GM19099 (cell line): Measurements from ENCODE around the gene NRARP.

Experiments used
- POLR2A ChIP-seq: IDR thresholded peaks from 3 replicates; pipeline ENCODE4 v1.6.1; 2011; ENCODE audit warnings: low read depth; ENCODE audit not compliant: insufficient read length; ENCODE audit errors: extremely low read depth

NRARP gene

DNA sequence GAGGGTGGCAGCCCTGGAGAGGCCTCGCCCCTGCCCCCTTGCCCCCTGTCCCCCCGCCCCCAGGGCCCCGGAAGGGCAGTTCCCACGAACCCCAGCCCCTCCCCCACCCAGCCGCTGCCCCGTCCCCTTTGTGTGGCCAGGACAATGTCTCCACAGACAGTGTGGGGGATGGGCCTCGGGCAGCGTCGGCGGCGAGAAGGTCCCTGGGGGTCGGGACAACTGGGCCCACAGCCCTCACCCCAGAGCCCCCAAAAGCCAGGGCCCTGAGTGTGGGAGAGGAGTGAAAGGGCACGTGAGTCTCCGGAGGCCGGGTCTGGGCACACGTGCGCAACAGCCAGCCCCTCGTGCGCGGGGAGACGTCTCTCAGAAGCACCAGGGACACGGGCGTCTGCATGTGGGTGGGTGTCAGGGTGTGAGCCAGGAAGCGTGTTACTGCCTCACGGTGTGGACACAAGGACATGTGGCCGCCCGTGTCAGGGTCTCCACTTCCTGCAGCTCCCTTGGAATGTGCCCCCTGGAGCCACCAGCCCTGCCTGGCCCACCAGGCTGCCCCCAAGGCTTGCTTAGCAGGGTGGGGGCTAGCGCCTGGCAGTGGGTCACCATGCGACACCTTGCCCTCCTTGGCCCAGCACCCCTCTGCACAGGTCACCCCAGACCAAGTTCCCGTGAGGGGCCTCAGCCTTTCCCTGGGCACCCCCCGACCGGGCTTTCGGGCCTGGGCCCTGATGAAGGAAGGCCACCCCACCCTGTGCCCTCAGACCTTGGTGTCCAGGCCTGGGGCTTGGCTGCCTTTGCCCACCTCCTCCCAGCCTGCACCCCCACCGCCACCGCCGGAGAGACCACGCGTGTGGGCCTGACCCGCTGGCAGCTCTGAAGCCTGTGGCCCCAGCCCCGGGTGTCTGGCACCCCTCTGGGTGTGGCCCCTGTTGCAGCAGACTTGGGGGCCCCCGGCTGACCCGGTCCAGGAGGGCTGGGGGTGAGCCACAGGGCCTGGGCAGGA, 12.8 kb upstream of the NRARP start:
- TF ChIP-seq POLR2A = no peak

DNA sequence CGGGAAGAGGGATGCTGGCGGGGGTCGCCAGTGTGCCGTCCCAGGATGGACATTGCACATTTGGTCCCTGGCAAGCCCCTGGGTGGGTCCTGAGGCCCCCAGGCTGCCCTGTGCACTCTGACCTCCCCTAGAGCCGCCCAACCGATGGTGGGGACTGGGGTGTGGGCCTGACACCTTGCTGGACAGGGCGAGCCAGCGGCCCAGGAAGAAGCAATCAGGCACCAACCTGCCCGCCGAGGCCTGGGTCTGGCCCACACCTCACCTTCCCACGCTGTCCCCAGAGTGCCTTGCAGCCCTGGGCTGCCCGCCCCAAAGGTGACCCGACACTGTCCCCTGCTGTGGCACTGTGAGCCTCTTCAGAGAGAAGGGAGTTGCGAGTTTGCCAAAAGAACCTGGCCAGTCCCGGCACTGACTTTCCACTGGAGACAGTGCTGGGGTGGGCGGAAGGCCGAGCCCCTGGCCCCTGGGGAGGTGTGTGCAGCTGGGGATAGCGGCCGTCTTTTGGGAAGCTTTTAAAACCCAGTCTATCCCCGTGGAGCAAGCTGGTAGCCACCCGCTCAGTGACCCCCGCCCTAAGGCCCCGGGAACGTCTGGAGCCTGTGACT, 12.0 kb upstream of the NRARP start:
- no peak for TF ChIP-seq POLR2A

DNA sequence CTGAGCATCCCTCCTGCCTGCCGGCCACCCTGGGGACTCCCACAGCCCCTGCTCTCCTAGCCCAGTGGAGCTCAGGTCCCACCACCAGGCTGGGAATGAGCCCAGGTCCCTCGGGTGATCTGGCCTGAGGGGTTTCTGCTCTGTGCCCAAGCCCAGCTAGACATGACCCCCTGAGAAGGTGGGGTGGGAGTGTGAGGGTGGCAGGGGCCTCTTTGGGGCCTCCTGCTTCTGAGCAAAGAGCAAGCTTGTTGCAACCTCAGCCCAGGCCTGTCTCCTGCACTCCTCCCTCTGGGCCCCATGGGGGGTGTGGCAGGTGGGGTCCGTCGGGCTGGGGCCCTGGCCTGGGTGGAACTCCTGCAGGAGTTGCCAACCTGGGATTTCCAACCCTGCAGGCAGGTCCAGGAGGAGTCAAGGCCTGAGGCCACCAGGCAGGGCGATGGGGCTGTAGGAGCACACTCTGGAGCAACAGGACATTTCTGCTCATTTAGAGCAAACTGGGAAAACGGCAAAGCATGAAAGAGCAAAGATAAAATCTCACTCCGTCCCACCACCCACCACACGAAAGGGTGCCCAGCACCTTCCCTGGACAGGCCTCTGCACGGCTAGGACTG, 11.4 kb upstream of the NRARP start:
- no peak for TF ChIP-seq POLR2A

DNA sequence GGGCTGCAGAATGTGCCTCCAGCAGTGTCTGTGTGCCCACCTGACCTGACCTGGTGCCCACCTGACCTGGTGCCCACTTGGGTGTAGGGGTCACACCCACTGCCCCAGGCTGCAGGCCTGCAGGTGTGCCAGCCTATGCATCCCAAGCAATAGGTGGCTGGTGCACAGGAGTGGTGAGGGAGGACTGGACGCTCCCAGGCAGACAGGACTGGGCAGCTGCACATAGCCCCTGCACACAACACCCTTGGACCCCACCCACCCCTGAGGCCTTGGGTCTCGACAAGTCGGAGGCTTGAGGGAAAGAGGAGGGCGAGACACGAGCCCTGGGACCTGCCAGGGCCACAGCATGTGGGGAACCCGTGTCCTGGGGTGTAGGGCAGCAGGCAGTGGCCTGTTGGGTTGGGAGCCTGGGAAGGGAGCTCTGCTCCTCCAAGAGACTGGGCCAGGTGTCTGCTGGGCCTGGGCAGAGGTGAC, 10.8 kb upstream of the NRARP start:
- no peak for TF ChIP-seq POLR2A

DNA sequence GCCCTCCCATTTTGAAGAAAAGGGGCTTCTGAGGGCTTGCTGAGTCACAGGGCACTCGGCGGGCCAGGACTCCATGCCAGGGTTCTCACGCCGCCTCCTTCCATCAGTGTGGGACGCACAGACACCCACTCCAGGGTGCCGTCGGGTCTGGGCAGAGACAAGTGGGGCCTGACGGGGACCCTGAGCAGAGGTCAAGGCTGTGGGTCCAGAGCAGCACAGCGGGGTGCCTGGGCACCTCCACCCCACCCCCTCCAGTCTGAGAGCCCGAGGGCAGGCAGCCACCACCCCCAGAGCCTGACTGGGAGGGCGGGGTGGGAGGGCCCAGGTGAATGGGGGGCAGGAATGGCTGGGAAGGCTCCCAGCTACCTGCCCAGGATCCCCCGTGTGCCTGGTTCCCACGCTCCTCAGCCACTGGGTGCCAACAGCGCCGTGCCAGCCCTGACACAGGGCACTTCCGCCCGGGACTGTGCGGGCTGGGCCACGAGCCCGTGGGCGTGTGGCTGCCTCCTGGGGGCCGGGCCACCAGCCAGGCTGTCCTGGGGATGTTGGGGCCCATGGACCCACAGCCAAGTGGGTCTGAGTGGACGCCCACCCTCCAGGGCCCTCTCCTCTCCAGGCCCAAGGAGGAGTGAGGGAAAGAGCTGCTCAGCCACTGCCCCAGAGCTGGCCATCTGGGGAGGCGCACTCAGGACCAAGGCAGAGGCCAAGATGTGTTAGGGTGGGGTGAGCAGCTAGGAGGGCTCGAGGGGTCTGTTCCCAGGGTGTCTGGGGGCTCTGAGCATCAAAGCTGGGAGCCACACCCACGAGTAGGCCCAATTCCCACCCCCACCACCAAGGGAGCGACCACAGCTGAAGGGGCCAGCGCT, 10.1 kb upstream of the NRARP start:
- TF ChIP-seq POLR2A = no peak

DNA sequence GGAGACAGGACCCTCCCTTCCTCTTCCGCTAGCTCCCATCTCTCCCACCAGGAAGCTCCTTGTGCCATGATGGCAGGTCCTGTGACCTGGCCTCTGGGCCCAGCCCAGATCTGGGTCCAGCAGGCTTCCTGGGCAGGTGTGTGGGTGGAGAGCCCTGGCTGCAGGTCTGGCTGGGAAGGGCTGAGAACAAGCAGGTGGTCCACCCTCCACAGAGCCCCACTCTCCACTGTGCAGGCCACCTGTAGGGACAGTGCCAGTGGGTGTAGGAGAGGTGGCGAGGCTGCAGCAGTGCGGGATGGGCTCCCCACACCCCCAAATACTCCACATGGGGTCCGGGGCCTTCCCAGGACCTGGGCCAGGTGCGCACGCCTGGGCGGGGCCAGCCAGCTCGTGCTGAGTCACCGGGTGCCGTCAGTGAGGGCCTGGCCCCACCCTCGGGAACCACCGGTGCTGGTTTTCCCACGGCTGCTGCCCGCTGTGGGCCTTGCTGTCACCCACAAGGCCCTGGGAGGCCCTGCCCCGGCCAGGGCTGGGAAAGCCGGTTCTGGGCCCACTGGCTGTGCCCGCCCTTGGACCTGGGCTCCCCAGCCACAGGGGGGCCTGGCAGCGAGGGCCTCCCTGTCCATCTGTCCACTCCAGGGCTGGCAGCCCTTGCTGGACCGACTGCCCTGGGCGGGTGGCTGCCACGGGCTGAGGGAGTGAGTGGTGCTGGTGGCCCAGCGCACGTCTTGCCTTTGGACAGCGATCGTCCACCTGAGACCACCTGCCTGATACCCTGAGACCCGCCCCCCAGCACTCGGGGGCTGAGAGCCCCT, 9.3 kb upstream of the NRARP start:
- TF ChIP-seq POLR2A = no peak

DNA sequence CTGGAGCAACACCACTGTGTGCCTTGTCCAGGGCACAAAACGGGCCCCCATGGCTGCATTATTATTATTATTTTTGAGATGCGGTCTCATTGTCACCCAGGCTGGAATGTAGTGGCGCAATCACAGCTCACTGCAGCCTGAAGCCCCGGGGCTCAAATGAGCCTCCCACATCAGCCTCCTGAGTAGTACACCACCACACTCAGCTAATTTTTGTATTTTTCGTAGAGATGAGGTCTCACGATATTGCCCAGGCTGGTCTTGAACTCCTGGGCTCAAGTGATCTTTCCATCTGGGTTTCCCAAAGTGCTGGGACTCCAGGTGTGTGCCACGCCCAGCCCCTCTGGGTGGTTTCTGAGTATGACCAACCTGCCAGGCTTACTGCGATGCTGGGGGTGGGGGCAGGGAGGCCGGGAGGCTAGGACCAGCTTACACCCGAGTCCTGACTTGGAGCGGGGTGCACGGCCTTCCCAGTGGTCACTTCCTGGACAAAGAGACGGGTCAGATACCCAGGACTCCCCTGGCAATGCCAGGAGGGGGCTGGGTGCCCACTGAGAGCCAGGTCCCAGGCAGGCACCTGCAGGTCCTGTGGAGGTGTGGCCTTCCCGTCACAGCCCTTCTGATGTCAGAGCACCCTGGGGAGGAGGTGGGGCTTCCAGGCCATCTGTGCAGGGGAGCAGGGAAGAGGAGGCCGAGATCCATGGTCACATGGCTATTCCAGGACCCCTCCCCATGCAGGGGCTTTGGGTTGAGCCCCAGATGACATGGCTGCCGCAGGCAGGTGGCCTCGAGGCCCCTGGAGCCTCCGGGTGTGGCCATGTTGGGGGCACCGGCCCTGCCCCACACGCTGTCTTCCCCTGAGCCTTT, 8.3 kb upstream of the NRARP start:
- TF ChIP-seq POLR2A = no peak

DNA sequence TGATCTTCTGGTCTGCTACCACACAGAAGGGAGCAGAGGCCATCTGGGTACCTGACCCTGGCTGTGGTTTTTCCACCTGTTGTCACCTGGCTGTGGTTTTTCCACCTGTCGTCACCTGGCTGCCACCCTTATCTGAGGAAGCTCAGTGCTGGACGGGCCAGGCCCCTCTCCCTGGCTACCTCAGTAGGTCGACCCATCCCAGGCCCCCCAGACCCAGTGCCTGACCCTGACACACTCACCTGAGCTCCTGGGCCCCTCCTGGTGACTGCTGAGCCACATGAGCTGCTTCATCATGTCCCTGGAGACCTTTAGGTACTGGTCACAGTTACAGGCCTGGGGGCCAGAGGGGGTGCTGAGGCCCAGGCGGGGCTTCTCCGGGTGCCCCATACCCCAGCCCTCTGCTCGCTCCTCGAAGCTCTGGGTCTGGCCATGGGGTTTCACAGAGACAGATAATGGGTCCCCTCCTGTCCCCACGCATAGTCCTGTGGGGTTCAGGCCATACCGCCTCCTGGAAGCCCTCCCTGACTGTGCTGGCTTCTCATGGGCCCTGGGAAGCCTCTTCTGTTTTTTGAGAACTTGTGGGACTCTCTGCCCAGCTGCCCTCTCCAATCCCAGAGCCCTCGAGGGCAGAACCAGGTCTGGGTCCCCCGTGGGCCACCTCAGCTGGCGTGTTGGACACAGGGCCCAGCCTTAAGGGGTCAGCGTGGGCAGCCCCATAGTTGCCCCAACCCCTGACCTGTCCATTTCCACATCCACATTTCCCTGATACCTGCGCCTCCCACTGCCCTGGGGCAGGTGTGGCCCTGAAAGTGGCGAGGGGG, 7.5 kb upstream of the NRARP start:
- TF ChIP-seq POLR2A = no peak

DNA sequence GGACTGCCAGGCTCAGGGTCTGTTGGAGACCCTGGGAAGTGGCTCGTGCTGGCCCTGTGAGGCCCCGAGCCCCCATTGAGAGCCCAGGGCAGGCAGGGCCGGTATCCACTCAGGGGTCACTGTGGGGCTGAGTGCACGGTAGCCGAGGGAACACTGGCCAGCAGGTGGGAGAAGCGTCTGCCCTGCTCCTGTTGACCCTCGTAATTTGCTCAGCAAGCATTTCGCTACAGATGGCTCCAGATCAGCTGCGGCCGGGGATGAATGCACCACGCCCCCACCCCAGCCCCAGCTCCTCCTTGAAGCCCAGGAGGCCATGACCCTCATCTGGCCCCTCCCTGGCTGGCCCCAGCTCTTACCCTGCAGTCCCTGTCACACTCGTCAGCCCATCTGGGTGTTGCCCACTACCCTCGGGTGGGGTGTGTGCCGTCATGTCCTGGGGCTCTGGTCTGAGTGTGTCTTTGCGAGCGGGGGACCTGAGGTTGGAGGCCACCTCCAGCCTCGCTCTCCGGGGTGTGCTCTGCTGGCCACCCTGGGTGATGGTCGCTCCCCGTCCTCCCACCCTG, 6.1 kb upstream of the NRARP start:
- TF ChIP-seq POLR2A = no peak

DNA sequence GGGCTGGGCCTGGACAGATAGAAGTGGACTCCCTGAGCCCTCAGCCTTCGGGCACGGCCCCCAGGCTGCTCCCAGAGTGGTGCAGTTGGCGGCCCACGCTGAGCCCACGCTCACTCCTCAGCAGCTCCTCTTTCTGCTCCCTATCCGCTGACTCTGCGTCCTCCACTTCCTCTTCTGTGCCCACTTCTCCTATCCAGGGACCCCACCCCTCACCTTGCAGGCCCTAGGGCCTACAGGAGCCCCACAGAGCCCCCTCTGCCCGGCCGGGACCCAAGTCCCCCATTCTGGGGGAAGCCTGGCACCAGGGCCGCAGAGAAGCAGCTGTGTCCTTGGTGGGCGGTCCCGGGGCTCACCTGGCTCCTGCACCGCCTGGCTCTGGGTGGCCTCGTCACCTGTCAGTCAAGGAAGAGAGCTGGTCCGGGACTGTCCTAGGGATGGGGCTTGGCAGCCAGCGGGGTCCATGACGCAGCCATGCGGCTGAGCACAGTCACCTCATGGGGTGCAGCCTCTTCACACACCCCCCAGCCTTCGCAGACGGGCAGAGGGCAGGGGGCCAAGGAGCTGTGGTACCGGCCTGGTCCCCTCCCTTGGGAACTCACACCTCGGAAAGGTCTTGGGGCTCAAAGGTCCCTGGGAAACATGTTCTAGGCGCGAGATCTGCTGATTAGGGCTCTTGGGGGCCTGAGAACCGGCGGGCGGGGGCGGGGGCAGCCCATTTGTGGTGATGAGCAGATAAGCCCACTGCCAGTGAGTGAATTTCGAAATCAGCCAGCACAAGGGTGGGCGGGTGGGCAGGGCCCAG, 5.4 kb upstream of the NRARP start:
- TF ChIP-seq POLR2A = no peak

DNA sequence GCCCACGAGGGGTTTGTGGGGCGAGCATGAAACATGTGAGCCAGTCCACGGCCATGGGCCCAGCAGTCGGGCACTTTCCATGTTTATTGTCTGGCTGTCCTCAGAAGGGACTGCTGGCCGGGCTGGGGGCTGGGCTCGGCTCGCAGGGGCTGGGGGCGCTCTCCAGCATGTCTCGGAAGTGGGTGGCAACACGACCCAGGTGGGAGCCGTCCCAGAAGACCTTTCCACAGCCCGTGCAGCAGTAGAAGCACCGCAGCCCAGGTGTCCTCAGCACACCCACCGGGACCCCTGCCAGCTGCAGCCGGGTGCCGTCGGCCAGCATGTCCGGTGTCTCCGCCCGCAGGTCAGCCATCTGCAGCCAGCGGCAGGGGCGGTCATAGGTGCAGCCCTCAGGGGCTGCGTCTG, 4.8 kb upstream of the NRARP start:
- TF ChIP-seq POLR2A = no peak
